ENCODE results near the gene MRTFA. TPM values are rescaled to one million over a fixed set of nuclear protein-coding genes. Genes with fewer than 3 reads are reported as not detected.

The MRTFA gene
- total RNA-seq, 1 experiment from 2014 or later = 28.0 TPM

DNA sequence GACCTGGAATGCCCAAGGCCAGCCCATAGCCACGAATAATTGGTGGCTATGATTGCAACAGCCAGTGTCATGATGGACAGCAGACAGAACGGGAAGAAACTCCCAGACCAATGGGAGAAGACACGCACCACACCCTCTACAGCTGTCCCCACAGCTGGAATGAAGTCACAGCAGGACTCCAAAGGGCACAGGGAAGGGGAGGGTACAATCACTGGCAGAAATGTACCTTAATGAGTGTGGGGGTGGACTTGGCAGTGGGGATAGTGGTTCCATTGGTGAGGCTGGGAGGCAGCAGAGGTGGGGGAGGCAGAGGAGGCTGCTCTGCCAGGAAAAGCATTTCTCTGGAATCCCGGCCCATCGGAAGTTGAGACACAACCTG lies 213.2 kb downstream of the MRTFA start:
- ChIA-PET CTCF (no interaction called here), RAD21 (ENCODE audit: low non-redundant PET in 1 of 2, low total read pairs in 2 of 2, uncharacterized antibody in 2 of 2, unreplicated experiment in 2 of 2) (no interaction called here), POLR2A (no interaction called here)
- no peak overlapping the region for H2AFZ ChIP-seq (ENCODE audit: low read depth, low read length, poor library complexity, severe bottlenecking)
- intact Hi-C loops (cut with micrococcal nuclease) = no loop called here
- H3K9ac ChIP-seq (ENCODE audit: low read length) = no peak overlapping the region
- H3K4me3 ChIP-seq (replicated peaks in 1 of 2; ENCODE audit: low read depth in 1 of 2, low read length in 2 of 2) = no peak overlapping the region
- no peak for DNase-seq (ENCODE audit: low read depth, low spot score)
- no peaks in the 10 kb centered on the region for H3K27me3 ChIP-seq (ENCODE audit: insufficient read depth, low read length)
- no peaks in the 10 kb centered on the region; a peak in 1 of 4 replicates for H3K36me3 ChIP-seq (ENCODE audit: control insufficient read depth in 1 of 2, insufficient read depth in 2 of 2, low read length in 2 of 2)
- no peak for TF ChIP-seq RAD21 (IDR thresholded peaks at IDR 0.05; ENCODE audit: low read depth)
- TF ChIP-seq JUND (IDR thresholded peaks at IDR 0.05) = no peak
- no peak for TF ChIP-seq ZNF274 (IDR thresholded peaks at IDR 0.05; ENCODE audit: low read depth, low read length)
- TF ChIP-seq, protein P1, sequence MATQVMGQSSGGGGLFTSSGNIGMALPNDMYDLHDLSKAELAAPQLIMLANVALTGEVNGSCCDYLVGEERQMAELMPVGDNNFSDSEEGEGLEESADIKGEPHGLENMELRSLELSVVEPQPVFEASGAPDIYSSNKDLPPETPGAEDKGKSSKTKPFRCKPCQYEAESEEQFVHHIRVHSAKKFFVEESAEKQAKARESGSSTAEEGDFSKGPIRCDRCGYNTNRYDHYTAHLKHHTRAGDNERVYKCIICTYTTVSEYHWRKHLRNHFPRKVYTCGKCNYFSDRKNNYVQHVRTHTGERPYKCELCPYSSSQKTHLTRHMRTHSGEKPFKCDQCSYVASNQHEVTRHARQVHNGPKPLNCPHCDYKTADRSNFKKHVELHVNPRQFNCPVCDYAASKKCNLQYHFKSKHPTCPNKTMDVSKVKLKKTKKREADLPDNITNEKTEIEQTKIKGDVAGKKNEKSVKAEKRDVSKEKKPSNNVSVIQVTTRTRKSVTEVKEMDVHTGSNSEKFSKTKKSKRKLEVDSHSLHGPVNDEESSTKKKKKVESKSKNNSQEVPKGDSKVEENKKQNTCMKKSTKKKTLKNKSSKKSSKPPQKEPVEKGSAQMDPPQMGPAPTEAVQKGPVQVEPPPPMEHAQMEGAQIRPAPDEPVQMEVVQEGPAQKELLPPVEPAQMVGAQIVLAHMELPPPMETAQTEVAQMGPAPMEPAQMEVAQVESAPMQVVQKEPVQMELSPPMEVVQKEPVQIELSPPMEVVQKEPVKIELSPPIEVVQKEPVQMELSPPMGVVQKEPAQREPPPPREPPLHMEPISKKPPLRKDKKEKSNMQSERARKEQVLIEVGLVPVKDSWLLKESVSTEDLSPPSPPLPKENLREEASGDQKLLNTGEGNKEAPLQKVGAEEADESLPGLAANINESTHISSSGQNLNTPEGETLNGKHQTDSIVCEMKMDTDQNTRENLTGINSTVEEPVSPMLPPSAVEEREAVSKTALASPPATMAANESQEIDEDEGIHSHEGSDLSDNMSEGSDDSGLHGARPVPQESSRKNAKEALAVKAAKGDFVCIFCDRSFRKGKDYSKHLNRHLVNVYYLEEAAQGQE (IDR thresholded peaks at IDR 0.05; ENCODE audit: low read depth) = no peak
- no peak overlapping the region for H3K4me2 ChIP-seq (ENCODE audit: low read length)
- no TSS peak for BruUV-seq (replicated peaks)
- H4K20me1 ChIP-seq (ENCODE audit: insufficient read depth) = no peaks in the 10 kb centered on the region
- H3K79me2 ChIP-seq (ENCODE audit: insufficient read depth, low read length) = no peaks in the 10 kb centered on the region
- no peaks in the 10 kb centered on the region for H3K9me2 ChIP-seq (ENCODE audit: insufficient read depth)
- H3K9me3 ChIP-seq (ENCODE audit: control insufficient read depth in 1 of 2, insufficient read depth in 1 of 2, low read depth in 1 of 2, low read length in 2 of 2) = no peaks in the 10 kb centered on the region
- H3K4me1 ChIP-seq (ENCODE audit: control insufficient read depth in 1 of 2, insufficient read depth in 2 of 2, low read length in 2 of 2) = no peaks in the 10 kb centered on the region
- ATAC-seq = no peak
- H3K27ac ChIP-seq (ENCODE audit: low read depth, low read length) = no peak overlapping the region

GRCh38 chr22:40422558-40423309 lies 213.8 kb downstream of the MRTFA start:
- H3K4me1 ChIP-seq (ENCODE audit: control insufficient read depth in 1 of 2, insufficient read depth in 2 of 2, low read length in 2 of 2) = no peaks in the 10 kb centered on the region
- RAD21 ChIA-PET (ENCODE audit: low non-redundant PET in 1 of 2, low total read pairs in 2 of 2, uncharacterized antibody in 2 of 2, unreplicated experiment in 2 of 2) = no interaction called here
- POLR2A ChIA-PET = no interaction called here
- DNase-seq (ENCODE audit: low read depth, low spot score) = no peak
- no peaks in the 10 kb centered on the region for H4K20me1 ChIP-seq (ENCODE audit: insufficient read depth)
- CTCF ChIA-PET = no interaction called here
- ATAC-seq = no peak; the same call in 1 of the 2 replicates
- no peak overlapping the region for H3K27ac ChIP-seq (ENCODE audit: low read depth, low read length)
- H3K27me3 ChIP-seq (ENCODE audit: insufficient read depth, low read length) = no peaks in the 10 kb centered on the region
- BruUV-seq (replicated peaks) = no TSS peak
- no peak overlapping the region for H3K9ac ChIP-seq (ENCODE audit: low read length)
- no peaks in the 10 kb centered on the region for H3K79me2 ChIP-seq (ENCODE audit: insufficient read depth, low read length)
- H2AFZ ChIP-seq (ENCODE audit: low read depth, low read length, poor library complexity, severe bottlenecking) = no peak overlapping the region
- no peak overlapping the region for H3K4me2 ChIP-seq (ENCODE audit: low read length)
- H3K4me3 ChIP-seq (replicated peaks in 1 of 2; ENCODE audit: low read depth in 1 of 2, low read length in 2 of 2) = no peak overlapping the region
- intact Hi-C loops (cut with micrococcal nuclease) = no loop called here
- no peaks in the 10 kb centered on the region for H3K9me3 ChIP-seq (ENCODE audit: control insufficient read depth in 1 of 2, insufficient read depth in 1 of 2, low read depth in 1 of 2, low read length in 2 of 2)
- H3K9me2 ChIP-seq (ENCODE audit: insufficient read depth) = no peaks in the 10 kb centered on the region
- no peaks in the 10 kb centered on the region; a peak in 2 of 4 replicates for H3K36me3 ChIP-seq (ENCODE audit: control insufficient read depth in 1 of 2, insufficient read depth in 2 of 2, low read length in 2 of 2)
- no peak for TF ChIP-seq RAD21 (IDR thresholded peaks at IDR 0.05; ENCODE audit: low read depth)
- no peak for TF ChIP-seq ZNF274 (IDR thresholded peaks at IDR 0.05; ENCODE audit: low read depth, low read length)
- no peak for TF ChIP-seq POLR2AphosphoS5 (IDR thresholded peaks at IDR 0.05; ENCODE audit: low read depth, low read length)
- TF ChIP-seq, protein P1 (IDR thresholded peaks at IDR 0.05; ENCODE audit: low read depth) = no peak
- TF ChIP-seq, protein P2, sequence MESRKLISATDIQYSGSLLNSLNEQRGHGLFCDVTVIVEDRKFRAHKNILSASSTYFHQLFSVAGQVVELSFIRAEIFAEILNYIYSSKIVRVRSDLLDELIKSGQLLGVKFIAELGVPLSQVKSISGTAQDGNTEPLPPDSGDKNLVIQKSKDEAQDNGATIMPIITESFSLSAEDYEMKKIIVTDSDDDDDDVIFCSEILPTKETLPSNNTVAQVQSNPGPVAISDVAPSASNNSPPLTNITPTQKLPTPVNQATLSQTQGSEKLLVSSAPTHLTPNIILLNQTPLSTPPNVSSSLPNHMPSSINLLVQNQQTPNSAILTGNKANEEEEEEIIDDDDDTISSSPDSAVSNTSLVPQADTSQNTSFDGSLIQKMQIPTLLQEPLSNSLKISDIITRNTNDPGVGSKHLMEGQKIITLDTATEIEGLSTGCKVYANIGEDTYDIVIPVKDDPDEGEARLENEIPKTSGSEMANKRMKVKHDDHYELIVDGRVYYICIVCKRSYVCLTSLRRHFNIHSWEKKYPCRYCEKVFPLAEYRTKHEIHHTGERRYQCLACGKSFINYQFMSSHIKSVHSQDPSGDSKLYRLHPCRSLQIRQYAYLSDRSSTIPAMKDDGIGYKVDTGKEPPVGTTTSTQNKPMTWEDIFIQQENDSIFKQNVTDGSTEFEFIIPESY (IDR thresholded peaks at IDR 0.05; ENCODE audit: extremely low read depth, insufficient replicate concordance, low read length) = no peak
- TF ChIP-seq CBX3 (IDR thresholded peaks at IDR 0.05; ENCODE audit: low read depth) = no peak
- no peak for TF ChIP-seq YY1 (IDR thresholded peaks at IDR 0.05; ENCODE audit: extremely low read depth, insufficient replicate concordance, low read depth, low read length)
